Measurements from ENCODE around the gene TCP1.

- TF ChIP-seq, protein P1, sequence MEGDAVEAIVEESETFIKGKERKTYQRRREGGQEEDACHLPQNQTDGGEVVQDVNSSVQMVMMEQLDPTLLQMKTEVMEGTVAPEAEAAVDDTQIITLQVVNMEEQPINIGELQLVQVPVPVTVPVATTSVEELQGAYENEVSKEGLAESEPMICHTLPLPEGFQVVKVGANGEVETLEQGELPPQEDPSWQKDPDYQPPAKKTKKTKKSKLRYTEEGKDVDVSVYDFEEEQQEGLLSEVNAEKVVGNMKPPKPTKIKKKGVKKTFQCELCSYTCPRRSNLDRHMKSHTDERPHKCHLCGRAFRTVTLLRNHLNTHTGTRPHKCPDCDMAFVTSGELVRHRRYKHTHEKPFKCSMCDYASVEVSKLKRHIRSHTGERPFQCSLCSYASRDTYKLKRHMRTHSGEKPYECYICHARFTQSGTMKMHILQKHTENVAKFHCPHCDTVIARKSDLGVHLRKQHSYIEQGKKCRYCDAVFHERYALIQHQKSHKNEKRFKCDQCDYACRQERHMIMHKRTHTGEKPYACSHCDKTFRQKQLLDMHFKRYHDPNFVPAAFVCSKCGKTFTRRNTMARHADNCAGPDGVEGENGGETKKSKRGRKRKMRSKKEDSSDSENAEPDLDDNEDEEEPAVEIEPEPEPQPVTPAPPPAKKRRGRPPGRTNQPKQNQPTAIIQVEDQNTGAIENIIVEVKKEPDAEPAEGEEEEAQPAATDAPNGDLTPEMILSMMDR (IDR thresholded peaks at IDR 0.05) = no peak
- no peak for TF ChIP-seq POLR2A (IDR thresholded peaks at IDR 0.05)
Measured at GRCh38 chr6:159790956-159791598, 1.7 kb upstream of the TCP1 start.

Data from breast epithelium (tissue), 3 donors.